HepG2 (cell line): ENCODE results near the gene PSMA3. TPM values are rescaled to one million over a fixed set of nuclear protein-coding genes. Genes with fewer than 3 reads are reported as not detected.

Source experiments
- ATAC-seq: fragments of 200-7000 bp; cut with Tn5 transposase; 3 replicates; pipeline ENCODE4 v1.9.1; 2020; ENCODE audit warnings: mild to moderate bottlenecking, moderate library complexity
- BruUV-seq: library from RNA; stranded (reverse); fragments of 400-500 nt; replicated peaks from 2 replicates; lab custom pipeline; 2021; lab: Mats Ljungman, UMichigan
- CTCF ChIA-PET: fragments of 300-600 bp; formaldehyde crosslinking; extraction: SDS; loops from one replicate; lab custom pipeline; 2021; ENCODE audit warnings: low total read pairs, inconsistent platforms, low intra/inter-chr PET ratio; lab: Yijun Ruan, JAX
- POLR2A ChIA-PET: fragments of 350-600 bp; sonication (Branson Sonifier 250); formaldehyde crosslinking; loops from one replicate; lab custom pipeline; 2020; ENCODE audit warnings: antibody characterized with exemption, inconsistent platforms; lab: Yijun Ruan, JAX
- DNase-seq: peaks from one replicate; pipeline ENCODE4 v3.0.0-alpha.2; 2015; ENCODE audit warnings: low spot score
- FAIRE-seq: peaks from 3 replicates; lab custom pipeline; 2011; peaks lifted over from hg19 to GRCh38; lab: Jason Lieb, UNC
- H2AFZ ChIP-seq: one replicate; pipeline ENCODE4 v1.6.1; 2011; ENCODE audit warnings: low read length, inconsistent platforms
- H3K27ac ChIP-seq: fragments of 300-600 bp; 3 replicates; pipeline ENCODE4 v1.8.0; 2011; ENCODE audit warnings: mixed run types, mild to moderate bottlenecking, mixed read lengths, low read length, inconsistent platforms; ENCODE audit not compliant: insufficient read depth; ENCODE audit errors: extremely low read length
- H3K27me3 ChIP-seq, 2 experiments: fragments of 200-600 bp in 1 of 2; 2 replicates in 1 of 2; 3 replicates in 1 of 2; pipeline versions ENCODE4 v1.6.0 to v1.8.0; 2011; ENCODE audit warnings: low read length in 2 of 2, mild to moderate bottlenecking in 2 of 2, moderate library complexity in 2 of 2, inconsistent platforms in 1 of 2; ENCODE audit not compliant: insufficient read depth in 2 of 2, control insufficient read depth in 1 of 2
- H3K36me3 ChIP-seq, 2 experiments: fragments of 200-600 bp in 1 of 2; replicated peaks in 1 of 2; 2 replicates in 1 of 2; 3 replicates in 1 of 2; pipeline versions ENCODE4 v1.5.1 to v1.8.0; 2011; ENCODE audit warnings: low read length in 2 of 2, inconsistent platforms in 1 of 2; ENCODE audit not compliant: insufficient read depth in 2 of 2, control insufficient read depth in 1 of 2
- H3K4me1 ChIP-seq: 2 replicates; pipeline ENCODE4 v1.5.1; 2012; ENCODE audit warnings: low read length, inconsistent platforms; ENCODE audit not compliant: insufficient read depth
- H3K4me2 ChIP-seq: 2 replicates; pipeline ENCODE4 v1.6.0; 2011; ENCODE audit warnings: low read depth, low read length, inconsistent platforms
- H3K4me3 ChIP-seq, 3 experiments: fragments of 200-600 bp in 1 of 3; sonication (generic), shearing (Covaris generic) in 1 of 3; replicated peaks in 1 of 3; 2 replicates each; pipeline ENCODE4 v1.5.1; 2011 to 2016; ENCODE audit warnings: low read length in 3 of 3, inconsistent platforms in 2 of 3, low read depth in 2 of 3, mild to moderate bottlenecking in 2 of 3, control low read depth in 1 of 3, mixed read lengths in 1 of 3; ENCODE audit not compliant: insufficient read depth in 1 of 3
- H3K79me2 ChIP-seq: one replicate; pipeline ENCODE4 v1.6.1; 2011; ENCODE audit warnings: low read length, inconsistent platforms; ENCODE audit not compliant: insufficient read depth
- H3K9ac ChIP-seq: 2 replicates; pipeline ENCODE4 v1.6.0; 2011; ENCODE audit warnings: mild to moderate bottlenecking, low read depth, low read length, inconsistent platforms; ENCODE audit not compliant: insufficient read depth
- H3K9me3 ChIP-seq: 2 replicates; pipeline ENCODE4 v1.5.1; 2012; ENCODE audit warnings: mild to moderate bottlenecking, low read length
- H4K20me1 ChIP-seq: 2 replicates; pipeline ENCODE4 v1.6.0; 2011; ENCODE audit warnings: inconsistent platforms, mild to moderate bottlenecking, low read length, moderate library complexity; ENCODE audit not compliant: insufficient read depth
- FOXC1 ChIP-seq: sonication (generic); formaldehyde crosslinking; IDR thresholded peaks from 2 replicates; pipeline ENCODE4 v1.8.0; 2022; ENCODE audit warnings: mild to moderate bottlenecking, missing genetic modification reagents, borderline replicate concordance
- MAFF ChIP-seq: IDR thresholded peaks from 2 replicates; pipeline ENCODE4 v1.6.1; 2011; ENCODE audit warnings: low read depth, low read length, improper control_type of control experiment
- MAFK ChIP-seq, 2 experiments: IDR thresholded peaks in 1 of 2; conservative IDR thresholded peaks in 1 of 2; 2 replicates each; pipeline ENCODE4 v1.6.1; 2011; ENCODE audit warnings: improper control_type of control experiment in 2 of 2, low read length in 2 of 2
- YY1 ChIP-seq: IDR thresholded peaks from 2 replicates; pipeline ENCODE4 v1.6.1; 2011; ENCODE audit warnings: low read length, low read depth, moderate library complexity, mild to moderate bottlenecking; ENCODE audit not compliant: insufficient read depth, insufficient replicate concordance
- ZFP90 ChIP-seq: sonication (generic); formaldehyde crosslinking; IDR thresholded peaks from 2 replicates; pipeline ENCODE4 v1.8.0; 2022; ENCODE audit warnings: missing genetic modification reagents, mild to moderate bottlenecking, inconsistent platforms, borderline replicate concordance
- ZNF121 ChIP-seq: sonication (generic); formaldehyde crosslinking; IDR thresholded peaks from 2 replicates; pipeline ENCODE4 v1.5.0; 2020; ENCODE audit warnings: mild to moderate bottlenecking, missing genetic modification reagents
- ZNF136 ChIP-seq: sonication (generic); formaldehyde crosslinking; IDR thresholded peaks from 2 replicates; pipeline ENCODE4 v1.8.1; 2022; ENCODE audit warnings: low read depth, mild to moderate bottlenecking, moderate library complexity, missing genetic modification reagents
- ZNF331 ChIP-seq: sonication (generic); formaldehyde crosslinking; IDR thresholded peaks from 2 replicates; pipeline ENCODE4 v1.4.0; 2020; ENCODE audit warnings: missing genetic modification reagents
- WGBS: methylation state at CpG from one replicate; pipeline ENCODE4 v1.1.6; 2017; ENCODE audit warnings: low lambda C conversion rate; 5-methylcytosine and 5-hydroxymethylcytosine counted together
- in situ Hi-C: cut with HindIII; loops from 2 replicates; pipeline ENCODE4 v1.10.0; 2017; ENCODE audit warnings: low pct_unique_long_range_greater_than_20kb; ENCODE audit not compliant: extremely low pct_ligation_motif_present
- intact Hi-C: fragments of 100-400 bp; cut with micrococcal nuclease; formaldehyde crosslinking; loops from one replicate; pipeline ENCODE4 v1.10.0; 2022; ENCODE audit not compliant: unreplicated experiment
- polyA plus RNA-seq, 8 experiments: library from polyadenylated mRNA; depleted of rRNA in 3 of 8; stranded (reverse) in 7 of 8; unstranded in 1 of 8; fragments of >200 nt; fragmentation: Illumina TruSeq in 4 of 8; extraction: Trizol in 4 of 8; gene quantifications; 2 replicates each; pipeline versions ENCODE4 v1.2.1 to v1.2.3, GENCODE V29; 2011 to 2016; ENCODE audit warnings: low read depth in 4 of 8, missing spikeins in 1 of 8, mixed read lengths in 1 of 8; ENCODE audit not compliant: insufficient read depth in 1 of 8
- total RNA-seq, 5 experiments: library from RNA; depleted of rRNA; stranded (reverse); fragments of >200 nt; fragmentation: Illumina TruSeq; extraction: Trizol; gene quantifications; 2 replicates each; pipeline ENCODE4 v1.2.3, GENCODE V29; 2016; ENCODE audit warnings: low read depth in 1 of 5
- TF ChIP-seq, protein P1 (sequence below): sonication (generic); formaldehyde crosslinking; IDR thresholded peaks from 2 replicates; pipeline ENCODE4 v1.9.0; 2022; ENCODE audit warnings: missing genetic modification reagents, mild to moderate bottlenecking, borderline replicate concordance
- TF ChIP-seq, protein P2 (sequence below): IDR thresholded peaks from 2 replicates; pipeline ENCODE4 v1.6.1; 2016; ENCODE audit warnings: control low read depth

PSMA3 gene
- total and polyA plus RNA-seq, 2 of the 13 experiments (the other 11 are each of a cell fraction or from before 2014, with no cell fraction given) = 232 to 275 TPM

DNA sequence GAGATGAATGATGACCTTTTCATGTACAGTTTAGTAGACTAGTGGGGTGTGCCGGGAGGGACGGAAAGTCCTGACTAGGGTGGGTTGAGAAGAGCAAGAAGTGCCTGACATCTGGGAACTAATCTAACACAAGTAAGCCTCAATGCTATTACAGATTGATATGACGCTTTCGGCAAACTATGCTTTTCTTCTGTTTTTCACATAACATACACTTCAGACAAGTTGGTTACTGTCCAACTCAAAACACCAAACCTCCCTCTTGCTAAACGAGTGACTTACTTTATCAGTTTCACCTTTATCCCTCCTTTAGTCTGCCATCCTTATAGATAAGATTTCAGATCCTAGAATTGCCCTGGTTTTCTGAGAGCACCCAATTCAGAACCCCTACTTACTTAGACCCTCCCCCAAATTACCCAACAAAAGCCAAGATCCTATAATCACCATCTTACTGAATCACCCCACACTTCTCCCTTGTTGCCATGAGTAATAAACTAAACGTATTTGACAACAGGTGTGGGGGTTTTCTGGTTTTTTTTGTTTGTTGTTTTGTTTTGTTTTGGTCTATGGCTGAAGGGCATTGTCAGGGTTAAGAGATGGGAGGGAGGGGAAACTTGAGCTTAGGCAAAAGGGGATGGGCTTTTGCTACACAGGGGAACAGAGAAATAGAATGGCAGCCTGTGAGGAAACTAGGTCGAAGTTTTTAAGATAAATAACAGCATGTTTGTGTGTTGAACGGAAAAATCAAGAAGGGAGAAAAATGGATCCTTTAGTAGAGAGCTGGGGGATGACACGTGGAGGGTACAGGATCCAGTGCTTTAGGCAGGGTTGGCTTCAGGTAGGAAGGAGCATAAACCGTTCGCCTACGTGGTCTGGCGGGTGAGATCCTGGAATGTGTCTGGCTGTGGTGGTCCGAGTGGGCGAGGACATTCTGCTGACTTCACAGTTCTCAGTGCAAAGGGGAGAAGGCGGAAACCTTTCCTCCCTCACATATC lies 6.1 kb upstream of the PSMA3 start:
- no TSS peak for BruUV-seq
- no peak overlapping the region for H3K9ac ChIP-seq

More for the DNA sequence above, 6.1 kb upstream of the PSMA3 start:
- Histone ChIP-seq H4K20me1 (no peaks in the 10 kb centered on the region), H3K4me3 (peak overlapping the region in 2 of 3 experiments; percentile 72 to 83; a peak in 4 of 6 replicates), H3K9me3 (no peaks in the 10 kb centered on the region), H3K27me3 (no peaks in the 10 kb centered on the region), H3K79me2 (no peaks in the 10 kb centered on the region), H3K36me3 (0 out of 5 replicates have a peak, but pooled peaks cover 0 to 2% of the 10 kb centered on the region in 2 experiments), H3K4me1 (peaks cover 33% of the 10 kb centered on the region), H3K4me2 (peak overlapping the region; percentile 62), H2AFZ (peak overlapping the region; percentile 1), H3K27ac (no peak overlapping the region)
- TF ChIP-seq, protein P1, sequence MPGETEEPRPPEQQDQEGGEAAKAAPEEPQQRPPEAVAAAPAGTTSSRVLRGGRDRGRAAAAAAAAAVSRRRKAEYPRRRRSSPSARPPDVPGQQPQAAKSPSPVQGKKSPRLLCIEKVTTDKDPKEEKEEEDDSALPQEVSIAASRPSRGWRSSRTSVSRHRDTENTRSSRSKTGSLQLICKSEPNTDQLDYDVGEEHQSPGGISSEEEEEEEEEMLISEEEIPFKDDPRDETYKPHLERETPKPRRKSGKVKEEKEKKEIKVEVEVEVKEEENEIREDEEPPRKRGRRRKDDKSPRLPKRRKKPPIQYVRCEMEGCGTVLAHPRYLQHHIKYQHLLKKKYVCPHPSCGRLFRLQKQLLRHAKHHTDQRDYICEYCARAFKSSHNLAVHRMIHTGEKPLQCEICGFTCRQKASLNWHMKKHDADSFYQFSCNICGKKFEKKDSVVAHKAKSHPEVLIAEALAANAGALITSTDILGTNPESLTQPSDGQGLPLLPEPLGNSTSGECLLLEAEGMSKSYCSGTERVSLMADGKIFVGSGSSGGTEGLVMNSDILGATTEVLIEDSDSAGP (CRISPR knock-in tag) = no peak
- TF ChIP-seq ZNF121 (CRISPR knock-in tag) (peak; percentile 38; the same call in 1 of the 2 replicates), ZFP90 (CRISPR knock-in tag) (no peak), YY1 (no peak), FOXC1 (no peak), MAFK (conservative IDR thresholded peaks at IDR 0.05 in 1 of 2, IDR thresholded peaks at IDR 0.05 in 1 of 2; ENCODE audit: low read length in 2 of 2) (peak; percentile 75 to 76), MAFF (peak; percentile 58), ZNF136 (CRISPR knock-in tag) (no peak), ZNF331 (no peak)
- TF ChIP-seq, protein P2, sequence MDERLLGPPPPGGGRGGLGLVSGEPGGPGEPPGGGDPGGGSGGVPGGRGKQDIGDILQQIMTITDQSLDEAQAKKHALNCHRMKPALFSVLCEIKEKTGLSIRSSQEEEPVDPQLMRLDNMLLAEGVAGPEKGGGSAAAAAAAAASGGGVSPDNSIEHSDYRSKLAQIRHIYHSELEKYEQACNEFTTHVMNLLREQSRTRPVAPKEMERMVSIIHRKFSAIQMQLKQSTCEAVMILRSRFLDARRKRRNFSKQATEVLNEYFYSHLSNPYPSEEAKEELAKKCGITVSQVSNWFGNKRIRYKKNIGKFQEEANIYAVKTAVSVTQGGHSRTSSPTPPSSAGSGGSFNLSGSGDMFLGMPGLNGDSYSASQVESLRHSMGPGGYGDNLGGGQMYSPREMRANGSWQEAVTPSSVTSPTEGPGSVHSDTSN (CRISPR knock-in tag) = no peak
- WGBS = 81% methylated on average over 16 of the region's 16 CpGs
- POLR2A ChIA-PET = no interaction called here
- CTCF ChIA-PET = no interaction called here
- ATAC-seq (no peak), FAIRE-seq (no peak), DNase-seq (no peak)
- intact Hi-C loops (no loop called here), in situ Hi-C loops (no loop called here)
